H9 (cell line): Measurements from ENCODE around the gene ACAP2. TPM values are rescaled to one million over a fixed set of nuclear protein-coding genes. Genes with fewer than 3 reads are reported as not detected.
A peak's percentile ranks its signal among the peaks of the same experiment; 100 is the strongest.

Experiments
- DNase-seq: peaks from one replicate; pipeline ENCODE4 v3.0.0-alpha.2; 2017
- H2AFZ ChIP-seq: one replicate; pipeline ENCODE4 v1.6.1; 2013; ENCODE audit warnings: mild to moderate bottlenecking, low read length, control low read depth, moderate library complexity
- H2AK5ac ChIP-seq: 2 replicates; pipeline ENCODE4 v1.6.1; 2013; ENCODE audit warnings: low read length, control low read depth, mixed read lengths; ENCODE audit not compliant: insufficient read length
- H2BK120ac ChIP-seq: one replicate; pipeline ENCODE4 v1.6.1; 2013; ENCODE audit warnings: low read depth, mild to moderate bottlenecking, low read length, control low read depth, inconsistent platforms; ENCODE audit not compliant: poor library complexity, severe bottlenecking
- H2BK12ac ChIP-seq: 2 replicates; pipeline ENCODE4 v1.6.1; 2013; ENCODE audit warnings: low read length, control low read depth, mixed read lengths, low read depth; ENCODE audit not compliant: insufficient read length
- H2BK15ac ChIP-seq: 2 replicates; pipeline ENCODE4 v1.6.1; 2013; ENCODE audit warnings: low read depth, low read length, control low read depth
- H2BK20ac ChIP-seq: one replicate; pipeline ENCODE4 v1.6.1; 2013; ENCODE audit warnings: low read depth, mild to moderate bottlenecking, low read length, control low read depth, inconsistent platforms; ENCODE audit not compliant: poor library complexity, severe bottlenecking
- H2BK5ac ChIP-seq: 2 replicates; pipeline ENCODE4 v1.6.1; 2013; ENCODE audit warnings: low read length, control low read depth, mixed read lengths; ENCODE audit not compliant: insufficient read length
- H3K14ac ChIP-seq: 2 replicates; pipeline ENCODE4 v1.6.1; 2013; ENCODE audit warnings: low read length, control low read depth; ENCODE audit not compliant: insufficient read depth
- H3K18ac ChIP-seq: 2 replicates; pipeline ENCODE4 v1.6.1; 2013; ENCODE audit warnings: low read depth, mild to moderate bottlenecking, mixed read lengths, low read length, control low read depth; ENCODE audit not compliant: insufficient read length
- H3K23ac ChIP-seq: 2 replicates; pipeline ENCODE4 v1.6.1; 2013; ENCODE audit warnings: low read length, control low read depth, mixed read lengths, low read depth; ENCODE audit not compliant: insufficient read length
- H3K23me2 ChIP-seq: 2 replicates; pipeline ENCODE4 v1.6.1; 2013; ENCODE audit warnings: low read depth, mild to moderate bottlenecking, mixed read lengths, low read length, control low read depth; ENCODE audit not compliant: insufficient read length, poor library complexity, severe bottlenecking
- H3K27ac ChIP-seq: 2 replicates; pipeline ENCODE4 v1.5.1; 2013; ENCODE audit warnings: low read length, control low read depth, mixed read lengths, low read depth; ENCODE audit not compliant: insufficient read length
- H3K27me3 ChIP-seq: 2 replicates; pipeline ENCODE4 v1.6.1; 2013; ENCODE audit warnings: low read length, control low read depth, inconsistent platforms; ENCODE audit not compliant: insufficient read depth
- H3K4ac ChIP-seq: 2 replicates; pipeline ENCODE4 v1.6.1; 2013; ENCODE audit warnings: low read depth, mild to moderate bottlenecking, control low read depth, inconsistent platforms, low read length, moderate library complexity
- H3K4me1 ChIP-seq: 2 replicates; pipeline ENCODE4 v1.6.1; 2013; ENCODE audit warnings: low read length, control low read depth, inconsistent platforms; ENCODE audit not compliant: insufficient read depth
- H3K4me2 ChIP-seq: 2 replicates; pipeline ENCODE4 v1.6.1; 2013; ENCODE audit warnings: low read length, control low read depth, mixed read lengths; ENCODE audit not compliant: insufficient read length, insufficient read depth
- H3K56ac ChIP-seq: 2 replicates; pipeline ENCODE4 v1.6.1; 2013; ENCODE audit warnings: low read depth, mild to moderate bottlenecking, mixed read lengths, low read length, control low read depth; ENCODE audit not compliant: insufficient read length
- H3K79me1 ChIP-seq: 2 replicates; pipeline ENCODE4 v1.6.1; 2013; ENCODE audit warnings: low read depth, mild to moderate bottlenecking, moderate library complexity, low read length, control low read depth, inconsistent platforms; ENCODE audit not compliant: insufficient read depth, poor library complexity, severe bottlenecking
- H3K79me2 ChIP-seq: 2 replicates; pipeline ENCODE4 v1.6.1; 2013; ENCODE audit warnings: low read length, control low read depth, inconsistent platforms; ENCODE audit not compliant: insufficient read depth
- H3K9ac ChIP-seq: 2 replicates; pipeline ENCODE4 v1.6.1; 2013; ENCODE audit warnings: low read length, control low read depth, mixed read lengths; ENCODE audit not compliant: insufficient read length; ENCODE audit errors: extremely low read depth
- H3K9me3 ChIP-seq: one replicate; pipeline ENCODE4 v1.6.1; 2013; ENCODE audit warnings: low read depth, low read length, inconsistent platforms; ENCODE audit not compliant: control insufficient read depth
- H3T11ph ChIP-seq: one replicate; pipeline ENCODE4 v1.6.1; 2013; ENCODE audit warnings: mild to moderate bottlenecking, low read length, control low read depth, inconsistent platforms
- H4K20me1 ChIP-seq: one replicate; pipeline ENCODE4 v1.6.1; 2013; ENCODE audit not compliant: control insufficient read depth, insufficient read length, insufficient read depth
- H4K5ac ChIP-seq: 2 replicates; pipeline ENCODE4 v1.6.1; 2013; ENCODE audit warnings: low read depth, mild to moderate bottlenecking, mixed read lengths, low read length, control low read depth; ENCODE audit not compliant: insufficient read length
- H4K8ac ChIP-seq: replicated peaks from 2 replicates; pipeline ENCODE4 v1.6.1; 2013; ENCODE audit warnings: low read length, control low read depth, mixed read lengths, low read depth; ENCODE audit not compliant: insufficient read length
- H4K91ac ChIP-seq: 2 replicates; pipeline ENCODE4 v1.6.1; 2013; ENCODE audit warnings: low read depth, mild to moderate bottlenecking, moderate library complexity, mixed read lengths, low read length, control low read depth; ENCODE audit not compliant: insufficient read length
- H3K27ac Mint-ChIP-seq, 3 experiments: 2 replicates in 2 of 3; 3 replicates in 1 of 3; pipeline ENCODE4 v1.8.0; 2020 to 2021; ENCODE audit warnings: mixed read lengths in 3 of 3, mild to moderate bottlenecking in 1 of 3, moderate library complexity in 1 of 3
- H3K27me3 Mint-ChIP-seq: 2 replicates; pipeline ENCODE4 v1.8.0; 2021; ENCODE audit warnings: low read depth, mild to moderate bottlenecking, moderate library complexity, mixed read lengths
- H3K36me3 Mint-ChIP-seq, 3 experiments: 2 replicates in 2 of 3; 3 replicates in 1 of 3; pipeline ENCODE4 v1.8.0; 2020 to 2021; ENCODE audit warnings: low read depth in 3 of 3, mixed read lengths in 3 of 3; ENCODE audit not compliant: insufficient read depth in 1 of 3
- H3K4me1 Mint-ChIP-seq, 2 experiments: 2 replicates each; pipeline ENCODE4 v1.8.0; 2020; ENCODE audit warnings: mixed read lengths in 2 of 2
- H3K4me3 Mint-ChIP-seq, 2 experiments: 2 replicates in 1 of 2; 3 replicates in 1 of 2; pipeline ENCODE4 v1.8.0; 2020 to 2021; ENCODE audit warnings: mild to moderate bottlenecking in 2 of 2, mixed read lengths in 2 of 2, moderate library complexity in 1 of 2
- H3K9me3 Mint-ChIP-seq, 2 experiments: 2 replicates in 1 of 2; 3 replicates in 1 of 2; pipeline ENCODE4 v1.8.0; 2020; ENCODE audit warnings: mild to moderate bottlenecking in 2 of 2, mixed read lengths in 2 of 2, moderate library complexity in 1 of 2
- CTCF ChIP-seq: fragments of 200-600 bp; sonication (generic); conservative IDR thresholded peaks from 3 replicates; pipeline ENCODE4 v1.8.0; 2021; ENCODE audit warnings: antibody characterized with exemption, mild to moderate bottlenecking
- WGBS: extraction: QIAGEN DNeasy Blood & Tissue Kit; methylation state at CpG from one replicate; pipeline ENCODE4 v1.1.7; 2013; ENCODE audit warnings: missing lambda C conversion rate, low lambda C conversion rate, mixed read lengths; ENCODE audit not compliant: insufficient read length; ENCODE audit errors: extremely low coverage; 5-methylcytosine and 5-hydroxymethylcytosine counted together
- total RNA-seq: library from RNA; stranded (reverse); gene quantifications from 2 replicates; pipeline ENCODE4 v1.2.1, GENCODE V29; 2021

Gene ACAP2
- total RNA-seq, 1 experiment from 2014 or later: 30.8 TPM

- H3K4me3 Mint-ChIP-seq: no peak overlapping the region
- no peak overlapping the region for H2BK120ac ChIP-seq
- no peak overlapping the region for H2AK5ac ChIP-seq
- H3K27ac Mint-ChIP-seq: peak overlapping the region in 2 of 3 experiments; percentile 4 to 66; a peak in 2 of 7 replicates
- peaks cover 30 to 39% of the 10 kb centered on the region in 2 experiments for H3K4me1 Mint-ChIP-seq
- no peak overlapping the region for H2AFZ ChIP-seq
- no peaks in the 10 kb centered on the region for H3K9me3 ChIP-seq
- DNase-seq: no peak
- peaks cover 2% of the 10 kb centered on the region; the same call in 1 of the 2 replicates for H3K4me1 ChIP-seq
- no peak overlapping the region for H3K4ac ChIP-seq
- no CpG with 5 or more reads among the region's 3 CpGs for WGBS
- no peak overlapping the region for H3T11ph ChIP-seq
- H3K23ac ChIP-seq: no peak overlapping the region
- H3K9ac ChIP-seq: no peak overlapping the region
- no peak overlapping the region for H3K18ac ChIP-seq
- no peak overlapping the region for H4K91ac ChIP-seq
- H4K20me1 ChIP-seq: no peaks in the 10 kb centered on the region
- no peak overlapping the region for H2BK20ac ChIP-seq
- no peak for TF ChIP-seq CTCF
- no peaks in the 10 kb centered on the region for H3K23me2 ChIP-seq
- H2BK12ac ChIP-seq: no peak overlapping the region
- H3K14ac ChIP-seq: no peak overlapping the region
- no peaks in the 10 kb centered on the region for H3K79me2 ChIP-seq
- H3K9me3 Mint-ChIP-seq: no peaks in the 10 kb centered on the region
- no peaks in the 10 kb centered on the region; a peak in 1 of 7 replicates for H3K36me3 Mint-ChIP-seq
- no peak overlapping the region for H2BK5ac ChIP-seq
- no peak overlapping the region for H4K8ac ChIP-seq
- no peak overlapping the region for H2BK15ac ChIP-seq
- H3K56ac ChIP-seq: no peak overlapping the region
- H3K27me3 Mint-ChIP-seq: no peaks in the 10 kb centered on the region
- H3K27ac ChIP-seq: no peak overlapping the region
- H3K4me2 ChIP-seq: no peak overlapping the region
- no peaks in the 10 kb centered on the region for H3K79me1 ChIP-seq
- H3K27me3 ChIP-seq: no peaks in the 10 kb centered on the region
- H4K5ac ChIP-seq: no peak overlapping the region
Observed at GRCh38 chr3:195386739-195387138, 56.1 kb downstream of the ACAP2 start.
